Activated naive CD4-positive, alpha-beta T cell treated with anti-CD3 and anti-CD28 coated beads, Interleukin-2, amount 50 U/mL, for 72 hours (primary cell): ENCODE data around the gene OR52D1. TPM values are rescaled to one million over a fixed set of nuclear protein-coding genes. Genes with fewer than 3 reads are reported as not detected.

Experiments
- ATAC-seq, 2 donors: fragments of 150-1000 bp; cut with Tn5 transposase; 2 replicates each; pipeline ENCODE4 v1.10.0; 2021; ENCODE audit warnings: mild to moderate bottlenecking in 2 of 2, moderate library complexity in 2 of 2
- DNase-seq, 2 donors: peaks; one replicate each; pipeline ENCODE4 v3.0.0; 2021 to 2022; ENCODE audit warnings: low spot score in 2 of 2
- H3K27ac Mint-ChIP-seq, 2 donors: one replicate each; pipeline ENCODE4 v1.8.0; 2022; ENCODE audit warnings: mild to moderate bottlenecking in 2 of 2, mixed read lengths in 2 of 2
- H3K36me3 Mint-ChIP-seq, 2 donors: one replicate each; pipeline ENCODE4 v1.8.0; 2022; ENCODE audit warnings: mixed read lengths in 2 of 2
- H3K9me3 Mint-ChIP-seq, 2 donors: one replicate each; pipeline ENCODE4 v1.8.0; 2022; ENCODE audit warnings: mixed read lengths in 2 of 2
- total RNA-seq, 2 donors: library from RNA; stranded (reverse); gene quantifications; one replicate each; pipeline ENCODE4 v1.2.3, GENCODE V29; 2022

OR52D1 gene
- not detected for total RNA-seq

GRCh38 chr11:5488385-5488784, at the start of gene OR52D1:
Gene OR52D1 (plus strand): TSS chr11:5488685. CDS start chr11:5488707, 22 bp downstream.
- DNase-seq, result no peak
- ATAC-seq, result no peak
- Mint-ChIP-seq H3K36me3 (no peaks in the 10 kb centered on the region), H3K9me3 (no peaks in the 10 kb centered on the region), H3K27ac (no peak within 1 kb of the TSS)

GRCh38 chr11:5441414-5441813, 47.1 kb upstream of the OR52D1 start, which contains the start of gene OR51I1:
Gene OR51I1 (minus strand): TSS chr11:5441514. CDS start chr11:5441514, 0 bp downstream.
- H3K36me3 Mint-ChIP-seq, result no peaks in the 10 kb centered on the region
- H3K9me3 Mint-ChIP-seq, result no peaks in the 10 kb centered on the region
- no peak within 1 kb of the TSS for H3K27ac Mint-ChIP-seq
- DNase-seq, result no peak
- ATAC-seq, result no peak

GRCh38 chr11:5443835-5444393, 44.6 kb upstream of the OR52D1 start:
- no peak for ATAC-seq
- Mint-ChIP-seq H3K27ac (no peak overlapping the region), H3K9me3 (no peaks in the 10 kb centered on the region), H3K36me3 (no peaks in the 10 kb centered on the region)
- no peak for DNase-seq

DNA sequence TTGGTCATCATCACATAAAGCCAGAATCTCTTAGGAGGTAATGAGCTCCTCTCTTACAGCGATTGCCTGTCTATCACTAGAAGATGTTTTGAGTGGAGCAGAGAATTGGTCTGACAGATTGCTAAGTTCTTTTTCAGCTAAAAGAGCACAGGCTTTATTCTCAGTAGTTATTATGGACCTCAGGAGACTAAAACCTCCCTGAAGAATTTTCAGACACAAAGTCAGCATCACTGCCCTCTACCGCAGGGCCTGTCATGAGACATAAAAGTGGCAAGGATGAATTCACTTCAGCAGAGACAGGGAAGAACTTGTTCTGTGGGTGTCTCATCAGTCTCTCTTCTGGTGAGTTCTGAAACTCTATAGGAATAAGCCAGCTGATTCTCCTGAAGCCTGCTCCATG, 39.5 kb upstream of the OR52D1 start, which contains the start of gene OR51I2:
Gene OR51I2, plus strand, starts transcription at position 301 of the 400 bp plus-strand sequence. CDS start 4,166 bp downstream, outside the sequence.
- no peak for ATAC-seq
- no peak for DNase-seq
- H3K27ac Mint-ChIP-seq, result no peak within 1 kb of the TSS
- H3K9me3 Mint-ChIP-seq, result no peaks in the 10 kb centered on the region
- H3K36me3 Mint-ChIP-seq, result no peaks in the 10 kb centered on the region

- ATAC-seq (no peak), DNase-seq (no peak)
- H3K27ac Mint-ChIP-seq, result no peak overlapping the region
- H3K36me3 Mint-ChIP-seq, result no peaks in the 10 kb centered on the region
- no peaks in the 10 kb centered on the region for H3K9me3 Mint-ChIP-seq
Observed at GRCh38 chr11:5449432-5449831, 39.1 kb upstream of the OR52D1 start.

DNA sequence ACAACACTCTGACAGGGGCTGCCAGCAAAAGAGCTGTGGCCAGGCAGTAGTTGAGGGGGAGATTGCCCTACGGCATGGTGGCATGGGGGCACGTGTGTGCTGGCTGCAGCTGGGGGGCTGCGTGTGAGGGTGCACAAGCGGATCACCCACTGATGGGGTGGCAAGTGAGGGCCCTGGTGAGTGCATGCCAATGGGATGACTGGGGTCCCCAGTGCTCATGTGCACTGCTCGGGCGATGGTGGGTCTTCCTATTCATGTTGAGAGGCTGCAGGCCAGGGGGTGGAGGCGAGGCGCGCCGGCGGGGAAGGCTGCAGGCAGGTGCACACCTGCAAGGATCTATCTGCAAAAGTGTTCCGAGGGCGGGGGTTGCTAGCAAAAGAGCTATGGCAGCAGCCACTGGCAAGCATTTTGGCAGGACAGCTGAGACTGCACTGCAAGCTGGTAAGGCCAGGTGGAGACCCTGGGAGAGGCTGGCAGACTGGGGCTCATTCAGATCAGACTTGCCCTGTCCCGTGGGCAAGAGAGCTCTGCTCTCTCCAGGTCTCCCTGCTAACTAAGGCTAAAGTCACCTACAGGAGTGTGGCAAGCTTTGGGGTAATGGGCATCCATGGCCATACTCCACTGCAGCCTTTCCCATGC, 27.4 kb upstream of the OR52D1 start:
- H3K36me3 Mint-ChIP-seq, result no peaks in the 10 kb centered on the region
- peak overlapping the region in 1 of 2 donors; percentile 56 for H3K27ac Mint-ChIP-seq
- peaks cover 0 to 8% of the 10 kb centered on the region in 2 donors for H3K9me3 Mint-ChIP-seq
- DNase-seq, result no peak
- no peak for ATAC-seq

- Mint-ChIP-seq H3K36me3 (no peaks in the 10 kb centered on the region), H3K9me3 (no peaks in the 10 kb centered on the region), H3K27ac (no peak overlapping the region)
- DNase-seq (no peak), ATAC-seq (no peak)
Observed at GRCh38 chr11:5467527-5467926, 21.0 kb upstream of the OR52D1 start.

DNA sequence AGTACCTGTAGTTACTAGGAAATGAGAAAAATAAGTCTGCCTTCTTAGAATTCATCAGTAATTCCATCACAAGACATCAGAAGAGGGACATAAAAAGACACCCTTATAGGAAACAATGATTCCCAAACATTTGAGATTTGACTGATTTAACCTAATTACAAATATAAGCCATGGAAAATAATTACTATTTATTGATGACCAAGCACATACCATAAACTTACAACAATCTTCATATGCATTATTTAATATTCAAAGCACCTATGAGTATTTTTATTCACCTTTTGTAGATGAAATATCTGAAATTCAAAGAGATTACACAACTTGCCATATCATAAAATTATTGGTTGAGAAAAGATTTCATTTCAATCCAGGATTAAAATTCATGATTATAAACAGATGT, 14.6 kb upstream of the OR52D1 start:
- Mint-ChIP-seq H3K36me3 (no peaks in the 10 kb centered on the region), H3K9me3 (no peaks in the 10 kb centered on the region), H3K27ac (no peak overlapping the region)
- DNase-seq (no peak), ATAC-seq (no peak)

DNA sequence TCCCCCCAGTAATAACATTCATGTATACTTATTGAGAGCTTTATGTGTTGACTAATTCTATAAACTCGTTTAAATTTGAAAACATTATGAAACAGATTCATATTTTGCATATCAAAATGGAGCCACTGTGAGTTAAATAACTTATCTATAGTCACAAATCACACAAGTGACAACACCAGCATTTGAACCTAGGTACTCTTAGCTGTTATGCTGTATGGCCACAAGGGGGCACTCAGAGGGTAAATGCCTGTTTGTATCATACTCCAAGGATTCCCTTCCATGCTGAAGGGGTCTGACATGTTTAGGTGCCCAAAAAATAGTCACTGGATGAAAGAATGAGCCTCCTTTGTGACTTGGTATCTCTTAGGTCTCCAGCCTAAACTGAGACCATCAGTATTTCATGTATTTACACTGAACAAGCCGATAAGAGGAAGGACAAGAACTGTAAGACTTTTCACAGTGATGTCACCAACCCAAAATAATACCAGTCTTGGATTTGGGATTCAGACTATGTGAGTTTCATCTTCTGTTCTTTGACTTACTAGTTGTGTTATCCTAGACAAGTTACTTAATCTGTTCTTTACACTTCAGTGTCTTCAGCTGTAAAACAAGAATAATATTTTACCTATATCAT, 12.2 kb upstream of the OR52D1 start:
- no peaks in the 10 kb centered on the region for H3K36me3 Mint-ChIP-seq
- ATAC-seq, result peak; percentile 58 to 62
- no peaks in the 10 kb centered on the region for H3K9me3 Mint-ChIP-seq
- DNase-seq, result peak in 1 of 2 donors; percentile 38
- no peak overlapping the region for H3K27ac Mint-ChIP-seq

DNA sequence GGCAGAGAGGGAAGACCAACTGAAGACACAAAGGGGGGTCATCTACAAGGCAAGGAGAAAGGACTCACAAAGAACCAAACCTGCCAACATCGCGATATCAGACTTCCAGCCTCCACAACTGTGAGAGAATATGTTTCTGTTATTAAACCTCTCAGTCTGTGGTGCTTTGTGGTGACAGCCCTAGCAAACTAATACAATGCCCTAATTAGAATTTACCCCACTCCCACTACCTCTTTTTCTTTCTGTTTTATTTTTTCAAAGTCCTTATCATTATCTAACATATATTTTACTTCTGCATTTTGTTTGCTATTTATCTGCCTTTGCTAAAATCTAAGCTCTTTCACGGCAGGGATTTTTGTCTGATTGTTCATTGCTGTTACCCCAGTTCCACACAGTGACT, 2.5 kb upstream of the OR52D1 start:
- DNase-seq (no peak), ATAC-seq (no peak)
- Mint-ChIP-seq H3K36me3 (no peaks in the 10 kb centered on the region), H3K27ac (no peak overlapping the region), H3K9me3 (no peaks in the 10 kb centered on the region)

DNA sequence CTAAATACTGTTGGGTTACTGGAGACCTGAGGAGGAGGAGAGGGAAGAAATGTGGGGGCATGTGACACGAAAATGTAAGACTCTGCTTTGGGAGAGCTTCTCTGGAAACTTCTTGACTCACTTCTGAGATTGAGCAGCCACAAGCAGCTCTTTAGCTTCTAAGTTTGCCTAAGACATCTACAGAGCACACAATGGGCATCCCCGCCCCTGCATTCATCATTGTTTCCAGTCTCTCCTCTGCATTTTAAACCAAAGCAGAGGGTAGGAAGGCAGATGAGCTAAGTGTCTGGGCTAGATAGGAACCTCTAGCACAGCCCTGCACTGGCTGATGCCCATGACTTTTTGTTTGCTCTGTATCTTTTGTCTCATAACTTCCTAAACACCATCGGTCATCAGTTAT, 2.1 kb upstream of the OR52D1 start:
- no peaks in the 10 kb centered on the region for H3K9me3 Mint-ChIP-seq
- ATAC-seq (peak; percentile 31 to 76), DNase-seq (no peak)
- no peak overlapping the region for H3K27ac Mint-ChIP-seq
- H3K36me3 Mint-ChIP-seq, result no peaks in the 10 kb centered on the region

DNA sequence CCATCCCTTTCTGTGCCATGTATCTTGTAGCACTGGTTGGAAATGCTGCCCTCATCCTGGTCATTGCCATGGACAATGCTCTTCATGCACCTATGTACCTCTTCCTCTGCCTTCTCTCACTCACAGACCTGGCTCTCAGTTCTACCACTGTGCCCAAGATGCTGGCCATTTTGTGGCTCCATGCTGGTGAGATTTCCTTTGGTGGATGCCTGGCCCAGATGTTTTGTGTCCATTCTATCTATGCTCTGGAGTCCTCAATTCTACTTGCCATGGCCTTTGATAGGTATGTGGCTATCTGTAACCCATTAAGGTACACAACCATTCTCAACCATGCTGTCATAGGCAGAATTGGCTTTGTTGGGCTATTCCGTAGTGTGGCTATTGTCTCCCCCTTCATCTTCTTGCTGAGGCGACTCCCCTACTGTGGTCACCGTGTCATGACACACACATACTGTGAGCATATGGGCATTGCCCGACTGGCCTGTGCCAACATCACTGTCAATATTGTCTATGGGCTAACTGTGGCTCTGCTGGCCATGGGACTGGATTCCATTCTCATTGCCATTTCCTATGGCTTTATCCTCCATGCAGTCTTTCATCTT, 414 bp downstream of the OR52D1 start:
- no peak for DNase-seq
- Mint-ChIP-seq H3K9me3 (no peaks in the 10 kb centered on the region), H3K27ac (no peak overlapping the region), H3K36me3 (no peaks in the 10 kb centered on the region)
- ATAC-seq, result no peak

GRCh38 chr11:5489576-5490357, 1.3 kb downstream of the OR52D1 start:
- H3K27ac Mint-ChIP-seq, result no peak overlapping the region
- H3K9me3 Mint-ChIP-seq, result no peaks in the 10 kb centered on the region
- no peak for DNase-seq
- no peak for ATAC-seq
- H3K36me3 Mint-ChIP-seq, result no peaks in the 10 kb centered on the region

DNA sequence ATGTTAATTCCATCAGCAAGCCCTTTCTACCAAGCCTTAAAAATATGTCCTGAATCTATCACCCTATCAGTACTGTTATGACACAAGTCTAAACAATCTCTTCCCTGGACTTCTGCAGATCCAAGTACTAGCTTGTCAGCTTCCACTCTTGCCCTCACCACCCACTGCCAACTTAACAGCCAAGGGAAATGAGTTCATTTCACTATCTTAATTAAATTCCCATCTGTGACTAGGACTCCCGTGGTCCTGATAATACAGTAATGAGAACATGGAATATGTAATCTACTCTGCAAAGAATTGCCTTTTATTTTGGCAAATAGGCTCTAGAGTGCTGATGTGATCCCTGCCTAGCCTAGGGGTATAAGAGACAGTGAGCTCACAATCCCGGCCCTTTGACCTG, 11.2 kb downstream of the OR52D1 start:
- no peaks in the 10 kb centered on the region for H3K36me3 Mint-ChIP-seq
- H3K9me3 Mint-ChIP-seq, result no peaks in the 10 kb centered on the region
- no peak for ATAC-seq
- no peak for DNase-seq
- H3K27ac Mint-ChIP-seq, result no peak overlapping the region

- no peak for DNase-seq
- no peaks in the 10 kb centered on the region for H3K9me3 Mint-ChIP-seq
- ATAC-seq, result no peak
- no peaks in the 10 kb centered on the region for H3K36me3 Mint-ChIP-seq
- H3K27ac Mint-ChIP-seq, result no peak overlapping the region
Observed at GRCh38 chr11:5500393-5500801, 11.9 kb downstream of the OR52D1 start.

DNA sequence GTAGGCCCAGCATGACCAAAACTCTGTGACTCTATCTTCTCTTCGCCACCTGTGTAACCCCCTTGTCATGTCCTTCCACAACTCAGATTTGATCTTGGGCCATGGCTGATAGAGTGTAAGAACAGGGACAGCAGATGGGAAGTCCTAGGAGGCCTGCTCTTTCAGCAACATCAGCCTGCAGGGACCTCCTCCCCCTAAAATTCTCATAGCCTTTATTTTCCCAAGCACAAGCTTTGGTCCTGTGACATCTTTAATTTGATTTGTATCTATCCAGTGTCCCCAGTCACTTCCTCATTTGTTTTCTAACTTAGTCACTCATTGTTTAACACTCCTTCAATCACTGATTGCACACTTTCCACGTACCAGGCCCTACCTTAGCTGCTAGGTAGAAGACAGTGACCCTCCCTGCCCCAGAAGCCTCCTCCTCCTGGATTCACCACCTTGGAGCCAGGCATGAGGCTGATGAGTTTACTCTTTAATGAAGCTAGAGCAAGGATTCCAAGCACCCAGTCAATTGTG, 16.0 kb downstream of the OR52D1 start:
- Mint-ChIP-seq H3K27ac (no peak overlapping the region), H3K9me3 (no peaks in the 10 kb centered on the region), H3K36me3 (no peaks in the 10 kb centered on the region)
- no peak for DNase-seq
- ATAC-seq, result no peak
